ENCODE measurements around the gene SNX20.

Gene SNX20

DNA sequence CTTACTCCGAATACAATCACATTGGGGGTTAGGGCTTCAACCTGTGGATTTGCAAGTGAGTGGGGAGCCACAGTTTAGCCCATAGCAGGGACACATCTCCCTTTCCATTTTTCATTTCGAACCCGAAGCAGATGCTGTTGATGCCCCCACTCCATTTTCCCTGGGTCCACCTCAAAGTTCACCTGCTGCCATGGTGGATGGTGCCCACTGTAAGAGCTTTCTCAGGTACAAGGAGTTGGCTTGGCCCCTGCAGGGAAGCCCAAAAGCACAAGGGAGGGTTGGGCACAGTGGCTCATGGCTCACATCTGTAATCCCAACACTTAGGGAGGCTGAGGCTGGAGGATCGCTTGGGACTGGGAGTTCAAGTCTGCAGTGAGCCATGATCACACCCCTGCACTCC is 51.8 kb downstream of the SNX20 start:
- no peak overlapping the region for H3K27ac ChIP-seq (ENCODE audit: low read depth, low read length)
- H3K4me3 ChIP-seq (ENCODE audit: low read length): no peak overlapping the region
- H3K36me3 ChIP-seq (ENCODE audit: insufficient read depth, low read length): no peaks in the 10 kb centered on the region
- no peaks in the 10 kb centered on the region for H3K9me3 ChIP-seq (ENCODE audit: insufficient read depth, low read depth, low read length)
- H3K27me3 ChIP-seq (ENCODE audit: insufficient read depth, low read length): no peaks in the 10 kb centered on the region
- no peak overlapping the region for H3K9ac ChIP-seq (ENCODE audit: low read depth, low read length)
- WGBS: 86% methylated on average over 4 of the region's 4 CpGs
- no peaks in the 10 kb centered on the region for H3K4me1 ChIP-seq (ENCODE audit: insufficient read depth, low read length)

DNA sequence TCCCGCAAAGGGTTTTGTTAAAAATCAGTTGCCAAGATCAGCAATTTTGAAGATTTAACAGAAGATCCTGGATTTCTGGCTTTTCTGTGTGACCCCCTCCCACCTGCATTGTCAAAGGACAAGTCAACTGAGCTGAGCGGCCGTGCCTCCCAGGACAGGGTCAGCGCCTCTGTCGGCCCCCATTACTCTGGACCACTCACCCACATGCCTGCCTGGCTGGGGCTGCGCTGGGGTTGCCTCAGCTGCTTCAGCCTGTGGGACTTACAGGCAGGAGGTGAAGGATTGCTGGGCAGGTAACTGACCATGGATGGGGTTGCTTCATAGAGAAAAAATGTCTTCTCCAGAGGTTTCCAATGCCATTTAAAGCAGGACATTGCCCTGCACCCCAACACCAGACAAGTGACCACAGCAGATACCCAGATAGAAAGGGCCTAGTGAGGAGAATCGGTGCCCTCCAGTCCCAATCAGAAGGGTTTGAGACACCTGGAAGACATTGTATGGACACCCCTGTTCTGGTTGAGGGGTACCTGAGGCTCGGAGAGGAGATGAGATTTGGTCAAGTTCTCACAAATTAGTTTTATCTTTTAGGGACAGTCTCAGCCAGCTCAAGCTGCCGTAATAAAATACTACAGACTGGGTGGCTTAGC is 52.8 kb downstream of the SNX20 start:
- H3K9ac ChIP-seq (ENCODE audit: low read depth, low read length): no peak overlapping the region
- H3K27ac ChIP-seq (ENCODE audit: low read depth, low read length): no peak overlapping the region
- no peak overlapping the region for H3K4me3 ChIP-seq (ENCODE audit: low read length)
- no peaks in the 10 kb centered on the region for H3K36me3 ChIP-seq (ENCODE audit: insufficient read depth, low read length)
- no peaks in the 10 kb centered on the region for H3K9me3 ChIP-seq (ENCODE audit: insufficient read depth, low read depth, low read length)
- 97% methylated on average over 9 of the region's 9 CpGs for WGBS
- no peaks in the 10 kb centered on the region for H3K4me1 ChIP-seq (ENCODE audit: insufficient read depth, low read length)
- no peaks in the 10 kb centered on the region for H3K27me3 ChIP-seq (ENCODE audit: insufficient read depth, low read length)

DNA sequence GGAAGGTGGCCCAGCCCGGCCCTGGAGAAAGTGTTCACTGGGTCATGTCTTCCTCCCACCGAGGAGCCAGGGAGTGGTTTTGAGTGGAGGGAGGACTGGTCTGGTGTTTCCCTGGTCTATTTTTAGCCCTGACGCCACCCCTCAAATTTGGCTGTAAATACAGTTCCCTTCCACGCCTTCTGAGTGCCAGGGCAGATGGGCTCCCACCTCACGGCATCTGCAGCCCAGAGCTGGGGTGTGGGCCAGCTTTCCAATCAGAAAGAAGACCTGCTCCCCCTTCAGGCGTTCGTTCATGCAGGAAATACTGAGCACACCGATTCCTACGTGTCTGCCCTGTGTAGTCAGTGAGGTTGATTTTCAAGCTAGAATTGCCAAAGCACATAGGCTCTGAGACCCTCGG is 53.7 kb downstream of the SNX20 start:
- no peaks in the 10 kb centered on the region for H3K4me1 ChIP-seq (ENCODE audit: insufficient read depth, low read length)
- H3K27ac ChIP-seq (ENCODE audit: low read depth, low read length): no peak overlapping the region
- no peaks in the 10 kb centered on the region for H3K27me3 ChIP-seq (ENCODE audit: insufficient read depth, low read length)
- H3K9me3 ChIP-seq (ENCODE audit: insufficient read depth, low read depth, low read length): no peaks in the 10 kb centered on the region
- 88% methylated on average over 10 of the region's 10 CpGs for WGBS
- H3K36me3 ChIP-seq (ENCODE audit: insufficient read depth, low read length): no peaks in the 10 kb centered on the region
- no peak overlapping the region for H3K9ac ChIP-seq (ENCODE audit: low read depth, low read length)
- H3K4me3 ChIP-seq (ENCODE audit: low read length): no peak overlapping the region

DNA sequence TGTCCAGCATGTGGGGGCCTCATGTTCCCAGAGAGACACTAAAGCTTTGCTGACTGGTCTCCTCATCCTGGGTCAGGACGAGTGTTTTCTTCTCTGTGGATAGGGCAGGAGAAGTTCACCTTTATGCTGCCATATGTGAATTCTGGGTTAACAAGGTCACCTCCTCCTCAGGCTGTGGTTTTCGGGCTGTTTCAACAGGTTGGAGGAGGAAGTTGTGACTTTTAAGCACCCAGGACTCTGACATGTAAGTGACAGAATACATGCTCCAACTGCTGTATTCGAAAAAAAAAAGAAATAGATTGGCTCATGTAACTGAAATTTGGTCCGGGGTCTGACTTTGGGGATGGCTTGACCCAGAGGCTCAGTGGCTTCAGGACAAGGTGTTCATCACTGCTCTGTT is 54.2 kb downstream of the SNX20 start:
- no peak overlapping the region for H3K9ac ChIP-seq (ENCODE audit: low read depth, low read length)
- no peaks in the 10 kb centered on the region for H3K27me3 ChIP-seq (ENCODE audit: insufficient read depth, low read length)
- no peaks in the 10 kb centered on the region for H3K4me1 ChIP-seq (ENCODE audit: insufficient read depth, low read length)
- no peaks in the 10 kb centered on the region for H3K36me3 ChIP-seq (ENCODE audit: insufficient read depth, low read length)
- 78% methylated on average over 4 of the region's 4 CpGs for WGBS
- no peaks in the 10 kb centered on the region for H3K9me3 ChIP-seq (ENCODE audit: insufficient read depth, low read depth, low read length)
- no peak overlapping the region for H3K4me3 ChIP-seq (ENCODE audit: low read length)
- H3K27ac ChIP-seq (ENCODE audit: low read depth, low read length): no peak overlapping the region

DNA sequence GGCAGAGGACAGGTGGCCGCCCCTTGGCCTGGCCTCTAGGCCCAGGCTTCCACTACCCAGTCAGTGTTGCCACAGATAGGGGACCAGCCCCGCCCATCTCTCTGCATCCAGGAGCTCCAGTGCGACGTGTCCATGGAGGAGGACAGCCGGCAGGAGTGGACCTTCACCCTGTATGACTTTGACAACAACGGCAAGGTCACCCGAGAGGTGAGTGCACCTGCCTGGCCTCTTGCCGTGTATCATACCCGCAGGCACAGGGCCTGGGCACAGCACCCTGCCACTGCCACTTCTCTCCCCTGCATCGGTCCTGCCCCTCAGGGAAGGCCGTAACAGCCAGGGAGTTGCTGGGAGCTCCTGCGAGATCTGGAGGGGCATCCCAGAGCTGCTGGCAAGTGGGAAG is 55.7 kb downstream of the SNX20 start:
- 94% methylated on average over 12 of the region's 12 CpGs for WGBS
- no peaks in the 10 kb centered on the region for H3K9me3 ChIP-seq (ENCODE audit: insufficient read depth, low read depth, low read length)
- H3K27ac ChIP-seq (ENCODE audit: low read depth, low read length): no peak overlapping the region
- H3K9ac ChIP-seq (ENCODE audit: low read depth, low read length): no peak overlapping the region
- no peaks in the 10 kb centered on the region for H3K36me3 ChIP-seq (ENCODE audit: insufficient read depth, low read length)
- no peaks in the 10 kb centered on the region for H3K27me3 ChIP-seq (ENCODE audit: insufficient read depth, low read length)
- H3K4me3 ChIP-seq (ENCODE audit: low read length): no peak overlapping the region
- no peaks in the 10 kb centered on the region for H3K4me1 ChIP-seq (ENCODE audit: insufficient read depth, low read length)

DNA sequence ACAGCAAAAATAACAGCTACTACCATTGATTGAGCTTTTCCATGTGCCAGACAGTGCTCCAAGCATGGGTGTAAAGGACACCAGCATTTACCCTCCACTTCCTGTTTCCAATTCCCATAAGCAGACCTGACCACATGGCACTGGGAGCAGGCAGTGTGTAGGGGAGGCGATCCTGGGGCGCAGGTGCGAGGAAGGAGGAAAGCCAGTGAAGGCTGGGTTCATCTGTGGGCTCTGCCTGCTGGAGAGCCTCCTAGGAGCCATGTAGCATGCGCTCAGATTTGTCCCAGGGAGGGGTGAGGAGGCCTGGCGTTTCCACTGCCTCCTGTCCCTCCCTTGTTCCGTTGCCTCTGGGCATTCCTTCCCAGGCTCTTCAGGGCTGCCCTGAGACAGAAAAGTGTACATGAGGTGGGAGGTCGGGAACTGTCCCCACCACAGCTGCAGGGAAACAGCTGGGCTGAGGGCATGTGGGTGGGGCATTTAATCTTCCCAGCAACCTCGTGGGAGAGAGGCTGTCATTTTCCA is 56.6 kb downstream of the SNX20 start:
- Histone ChIP-seq H3K27me3 (ENCODE audit: insufficient read depth, low read length) (no peaks in the 10 kb centered on the region), H3K9me3 (ENCODE audit: insufficient read depth, low read depth, low read length) (no peaks in the 10 kb centered on the region), H3K4me3 (ENCODE audit: low read length) (no peak overlapping the region), H3K27ac (ENCODE audit: low read depth, low read length) (no peak overlapping the region), H3K36me3 (ENCODE audit: insufficient read depth, low read length) (no peaks in the 10 kb centered on the region), H3K4me1 (ENCODE audit: insufficient read depth, low read length) (no peaks in the 10 kb centered on the region), H3K9ac (ENCODE audit: low read depth, low read length) (no peak overlapping the region)
- 92% methylated on average over 8 of the region's 8 CpGs for WGBS

DNA sequence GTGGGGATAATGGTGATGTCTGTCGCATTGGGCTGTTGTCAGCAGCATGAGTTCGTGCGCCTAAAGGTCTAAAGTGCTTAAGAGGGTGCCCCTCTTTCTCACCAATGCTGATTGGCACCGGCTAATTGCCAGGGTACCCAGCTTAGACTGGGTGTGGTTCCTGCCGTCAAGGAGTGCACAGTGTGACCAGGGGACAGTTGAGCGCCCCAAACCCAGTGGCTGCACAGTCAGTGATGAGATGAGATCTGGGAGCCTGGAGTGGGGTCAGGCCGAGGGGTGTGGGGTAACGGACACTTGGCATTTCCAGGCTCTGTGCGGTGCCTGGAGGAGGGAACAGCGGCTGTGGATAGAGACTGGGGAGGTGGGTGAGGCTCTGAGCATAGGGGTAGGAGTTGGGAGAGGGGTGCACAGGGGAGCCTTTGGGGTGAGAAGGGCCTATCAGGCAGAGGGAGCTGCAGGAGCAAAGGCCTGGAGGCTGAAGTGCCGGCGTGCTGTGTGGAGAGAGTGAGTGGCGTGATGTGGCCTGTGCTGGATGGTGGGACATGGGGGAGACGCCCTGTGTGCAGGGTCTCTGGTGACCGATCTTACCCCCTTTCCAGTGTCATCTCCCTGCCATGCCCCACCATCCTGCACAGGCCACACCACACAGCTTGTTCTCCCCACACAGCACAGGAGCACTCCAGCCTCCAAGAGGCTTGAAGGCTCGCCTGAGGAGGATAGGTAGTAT is 58.3 kb downstream of the SNX20 start:
- Histone ChIP-seq H3K27me3 (ENCODE audit: insufficient read depth, low read length) (no peaks in the 10 kb centered on the region), H3K4me3 (ENCODE audit: low read length) (no peak overlapping the region), H3K9ac (ENCODE audit: low read depth, low read length) (no peak overlapping the region), H3K4me1 (ENCODE audit: insufficient read depth, low read length) (no peaks in the 10 kb centered on the region), H3K36me3 (ENCODE audit: insufficient read depth, low read length) (no peaks in the 10 kb centered on the region), H3K27ac (ENCODE audit: low read depth, low read length) (no peak overlapping the region), H3K9me3 (ENCODE audit: insufficient read depth, low read depth, low read length) (no peaks in the 10 kb centered on the region)
- 93% methylated on average over 16 of the region's 16 CpGs for WGBS

DNA sequence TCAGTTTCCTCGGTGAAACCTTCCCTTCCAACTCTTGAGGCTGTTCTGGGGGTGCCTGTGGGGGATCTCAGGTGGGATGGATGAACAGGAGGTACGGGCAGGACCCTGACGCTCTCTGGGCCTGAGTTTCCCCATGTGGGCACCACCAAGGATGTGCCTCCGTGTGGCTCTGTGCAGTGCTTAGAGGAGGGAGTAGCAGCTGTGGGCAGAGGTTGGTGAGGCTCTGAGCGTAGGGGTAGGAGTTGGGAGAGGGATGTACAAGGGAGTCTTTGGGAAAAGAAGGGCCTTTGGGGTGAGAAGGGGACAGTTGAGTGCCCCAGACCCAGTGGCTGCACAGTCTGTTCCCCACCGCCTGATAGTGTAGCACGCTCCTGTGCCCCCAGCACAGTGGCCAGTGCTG is 59.1 kb downstream of the SNX20 start:
- H3K27me3 ChIP-seq (ENCODE audit: insufficient read depth, low read length): no peaks in the 10 kb centered on the region
- no peaks in the 10 kb centered on the region for H3K36me3 ChIP-seq (ENCODE audit: insufficient read depth, low read length)
- 96% methylated on average over 7 of the region's 7 CpGs for WGBS
- H3K27ac ChIP-seq (ENCODE audit: low read depth, low read length): no peak overlapping the region
- H3K9me3 ChIP-seq (ENCODE audit: insufficient read depth, low read depth, low read length): no peaks in the 10 kb centered on the region
- no peak overlapping the region for H3K4me3 ChIP-seq (ENCODE audit: low read length)
- no peak overlapping the region for H3K9ac ChIP-seq (ENCODE audit: low read depth, low read length)
- H3K4me1 ChIP-seq (ENCODE audit: insufficient read depth, low read length): peaks cover 6% of the 10 kb centered on the region; the same call in 1 of the 2 replicates
